HCT116 (cell line): Measurements from ENCODE around the gene PAGR1. TPM values are rescaled to one million over a fixed set of nuclear protein-coding genes. Genes with fewer than 3 reads are reported as not detected.
A peak's percentile ranks its signal among the peaks of the same experiment; 100 is the strongest.

Experiments used
- ATAC-seq: fragments of 200-7000 bp; cut with Tn5 transposase; 2 replicates; pipeline ENCODE4 v1.9.1; 2020; ENCODE audit warnings: mild to moderate bottlenecking, moderate library complexity
- BruUV-seq: library from RNA; stranded (reverse); fragments of 400-500 nt; replicated peaks from 2 replicates; lab custom pipeline; 2021; lab: Mats Ljungman, UMichigan
- CTCF ChIA-PET: fragments of 300-600 bp; sonication (Branson Sonifier 250); formaldehyde crosslinking; loops from one replicate; lab custom pipeline; 2021; ENCODE audit warnings: antibody characterized with exemption; lab: Charles Lee
- POLR2A ChIA-PET: fragments of 300-600, 350-600 bp; sonication (Branson Sonifier 250); formaldehyde crosslinking; loops from one replicate; lab custom pipeline; 2021; ENCODE audit warnings: antibody characterized with exemption; lab: Charles Lee
- RAD21 ChIA-PET, 2 experiments: fragments of 300-600 bp; sonication (Branson Sonifier 250); formaldehyde crosslinking; loops; one replicate each; lab custom pipeline; 2023; ENCODE audit warnings: low total read pairs in 2 of 2; ENCODE audit not compliant: uncharacterized antibody in 2 of 2, unreplicated experiment in 2 of 2, low non-redundant PET in 1 of 2; lab: Charles Lee
- DNase-seq: peaks from one replicate; pipeline ENCODE4 v3.0.0-alpha.2; 2010; ENCODE audit warnings: low read depth, low spot score
- H2AFZ ChIP-seq: fragments of 200-600 bp; shearing (Covaris generic), sonication (generic); 2 replicates; pipeline ENCODE4 v1.6.1; 2017; ENCODE audit warnings: low read depth, mixed run types, mixed read lengths, antibody characterized with exemption, low read length; ENCODE audit not compliant: poor library complexity, severe bottlenecking
- H3K27ac ChIP-seq: 2 replicates; pipeline ENCODE4 v1.5.1; 2012; ENCODE audit warnings: low read depth, low read length
- H3K27me3 ChIP-seq: fragments of 200-600 bp; sonication (generic); 2 replicates; pipeline ENCODE4 v1.6.1; 2016; ENCODE audit warnings: mixed run types, low read length, mixed read lengths; ENCODE audit not compliant: insufficient read depth
- H3K36me3 ChIP-seq, 2 experiments: fragments of 200-500 bp in 1 of 2; fragments of 200-600 bp in 1 of 2; sonication (Bioruptor generic) in 1 of 2; sonication (generic) in 1 of 2; 2 replicates each; pipeline versions ENCODE4 v1.5.1 to v1.6.1; 2014 to 2016; ENCODE audit warnings: low read length in 2 of 2, inconsistent platforms in 1 of 2, mixed read lengths in 1 of 2, mixed run types in 1 of 2; ENCODE audit not compliant: insufficient read depth in 2 of 2, control insufficient read depth in 1 of 2
- H3K4me1 ChIP-seq, 2 experiments: fragments of 200-600 bp in 1 of 2; sonication (generic) in 1 of 2; 2 replicates each; pipeline versions ENCODE4 v1.5.1 to v1.6.1; 2012 to 2017; ENCODE audit warnings: low read length in 2 of 2, inconsistent platforms in 1 of 2, mild to moderate bottlenecking in 1 of 2, mixed read lengths in 1 of 2, mixed run types in 1 of 2, moderate library complexity in 1 of 2; ENCODE audit not compliant: insufficient read depth in 2 of 2, control insufficient read depth in 1 of 2
- H3K4me2 ChIP-seq: fragments of 200-600 bp; sonication (generic); 2 replicates; pipeline ENCODE4 v1.6.1; 2017; ENCODE audit warnings: mixed run types, low read length, mixed read lengths
- H3K4me3 ChIP-seq, 2 experiments: fragments of 200-600 bp in 1 of 2; sonication (generic) in 1 of 2; replicated peaks in 1 of 2; 2 replicates each; pipeline ENCODE4 v1.5.1; 2011 to 2016; ENCODE audit warnings: low read length in 2 of 2, control low read depth in 1 of 2, low read depth in 1 of 2, mild to moderate bottlenecking in 1 of 2, mixed read lengths in 1 of 2, mixed run types in 1 of 2
- H3K79me2 ChIP-seq: fragments of 200-600 bp; sonication (generic); 2 replicates; pipeline ENCODE4 v1.6.1; 2017; ENCODE audit warnings: mild to moderate bottlenecking, mixed run types, low read length, moderate library complexity, mixed read lengths; ENCODE audit not compliant: insufficient read depth
- H3K9ac ChIP-seq: fragments of 200-600 bp; sonication (generic); 2 replicates; pipeline ENCODE4 v1.6.1; 2016; ENCODE audit warnings: low read length, mixed read lengths
- H3K9me2 ChIP-seq: fragments of 200-600 bp; sonication (generic), shearing (Covaris generic); 2 replicates; pipeline ENCODE4 v1.6.1; 2017; ENCODE audit warnings: mixed run types, mild to moderate bottlenecking, moderate library complexity; ENCODE audit not compliant: insufficient read depth
- H3K9me3 ChIP-seq, 2 experiments: fragments of 200-500 bp in 1 of 2; fragments of 200-600 bp in 1 of 2; sonication (Bioruptor generic) in 1 of 2; sonication (generic) in 1 of 2; 2 replicates each; pipeline ENCODE4 v1.6.1; 2014 to 2017; ENCODE audit warnings: low read length in 2 of 2, mixed read lengths in 2 of 2, inconsistent platforms in 1 of 2, low read depth in 1 of 2, mild to moderate bottlenecking in 1 of 2, mixed run types in 1 of 2, moderate library complexity in 1 of 2; ENCODE audit not compliant: control insufficient read depth in 1 of 2, insufficient read depth in 1 of 2
- H4K20me1 ChIP-seq: fragments of 200-600 bp; sonication (generic), shearing (Covaris generic); 2 replicates; pipeline ENCODE4 v1.6.1; 2017; ENCODE audit warnings: mixed run types, mild to moderate bottlenecking, moderate library complexity; ENCODE audit not compliant: insufficient read depth
- CEBPB ChIP-seq: IDR thresholded peaks from 2 replicates; pipeline ENCODE4 v1.6.1; 2012; ENCODE audit warnings: low read depth
- RAD21 ChIP-seq: IDR thresholded peaks from 2 replicates; pipeline ENCODE4 v1.6.1; 2012; ENCODE audit warnings: low read depth, mild to moderate bottlenecking
- SP1 ChIP-seq: IDR thresholded peaks from 2 replicates; pipeline ENCODE4 v1.6.1; 2012; ENCODE audit warnings: low read depth
- TCF7L2 ChIP-seq: IDR thresholded peaks from 2 replicates; pipeline ENCODE4 v1.7.0; 2011; ENCODE audit warnings: borderline replicate concordance, inconsistent platforms; ENCODE audit not compliant: insufficient read depth, insufficient read length; ENCODE audit errors: extremely low read depth
- YY1 ChIP-seq: IDR thresholded peaks from 2 replicates; pipeline ENCODE4 v1.6.1; 2011; ENCODE audit warnings: low read length, low read depth, moderate library complexity, mild to moderate bottlenecking; ENCODE audit not compliant: insufficient replicate concordance; ENCODE audit errors: extremely low read depth
- intact Hi-C: fragments of 100-400 bp; cut with micrococcal nuclease; formaldehyde crosslinking; loops from 2 replicates; pipeline ENCODE4 v1.10.0; 2022
- total RNA-seq: library from RNA; stranded (reverse); gene quantifications from one replicate; pipeline ENCODE4 v1.2.1, GENCODE V29; 2021; ENCODE audit not compliant: unreplicated experiment
- TF ChIP-seq, protein P1 (sequence below), 3 experiments: fragments of 200-600 bp in 1 of 3; sonication (generic) in 1 of 3; IDR thresholded peaks in 2 of 3; conservative IDR thresholded peaks in 1 of 3; 2 replicates each; pipeline ENCODE4 v1.5.1; 2012 to 2017; ENCODE audit warnings: low read depth in 2 of 3, low read length in 2 of 3, antibody characterized with exemption in 1 of 3, borderline replicate concordance in 1 of 3, control low read depth in 1 of 3, mild to moderate bottlenecking in 1 of 3, mixed read lengths in 1 of 3, mixed run types in 1 of 3, moderate library complexity in 1 of 3; ENCODE audit not compliant: insufficient read depth in 1 of 3

PAGR1 gene
- total RNA-seq, 1 experiment from 2014 or later: 28.9 TPM

DNA sequence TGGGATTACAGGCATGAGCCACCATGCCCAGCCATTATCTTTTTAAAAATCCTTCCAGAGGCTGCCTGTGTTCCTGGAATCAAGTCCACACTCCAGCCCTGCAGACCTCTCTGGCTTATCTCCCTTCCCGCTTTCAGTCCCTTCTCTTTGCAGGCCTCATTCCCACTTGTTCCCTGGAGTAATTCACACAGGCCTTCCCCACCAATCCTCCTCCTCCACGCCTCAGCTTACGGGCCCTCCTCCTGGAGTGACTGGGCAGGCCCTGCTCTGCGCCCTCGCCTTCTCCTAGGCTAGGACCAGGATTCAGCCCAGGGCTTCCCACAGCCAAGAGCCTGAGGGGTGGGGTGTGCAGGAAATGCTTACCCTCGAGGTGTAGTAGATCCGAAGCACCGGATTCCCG is 44.3 kb downstream of the PAGR1 start (continued):
- no peak for TF ChIP-seq TCF7L2
- TF ChIP-seq YY1: no peak
- no peak for TF ChIP-seq CEBPB
- no peak for TF ChIP-seq SP1

DNA sequence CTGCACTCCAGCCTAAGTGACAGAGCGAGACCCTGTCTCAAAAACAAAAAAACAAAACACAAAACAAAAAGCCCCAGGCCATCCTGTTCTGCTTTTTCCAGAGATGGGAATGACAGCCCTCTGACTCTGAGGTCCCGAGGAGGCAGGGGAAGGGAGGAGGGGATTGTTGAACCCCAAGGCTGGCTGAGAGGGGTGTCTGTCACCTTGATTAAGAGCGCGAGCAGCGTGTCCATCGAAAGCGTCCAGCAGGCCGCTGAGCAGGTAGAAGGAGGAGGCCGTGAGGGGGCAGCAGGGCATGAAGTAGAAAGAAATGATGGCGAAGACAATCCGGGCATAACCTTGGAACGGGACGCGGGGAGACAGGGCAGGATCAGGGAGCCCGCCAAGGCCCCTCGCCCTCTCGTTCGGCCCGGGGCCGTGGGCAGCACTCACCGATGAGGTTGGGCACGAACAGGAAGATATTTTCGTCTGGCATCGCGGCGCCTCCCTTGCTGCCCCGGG is 46.5 kb downstream of the PAGR1 start:
- H3K27me3 ChIP-seq: no peaks in the 10 kb centered on the region
- no peak overlapping the region for H2AFZ ChIP-seq
- no peaks in the 10 kb centered on the region for H3K9me2 ChIP-seq
- intact Hi-C loops: loop anchor here (5.0 kb wide), 1 partner anchor 45 kb away; the partner anchor contains the start of gene PAGR1
- peak overlapping the region; percentile 80 for H3K27ac ChIP-seq
- no TSS peak for BruUV-seq
- ChIA-PET RAD21 (no interaction called here), CTCF (interaction anchor here (1.7 to 3.0 kb wide), 2 partner anchors 14 to 46 kb away, joined by 4 to 19 read pairs; no protein-coding TSS in a partner anchor), POLR2A (interaction anchor here (1.3 kb wide), 1 partner anchor 157 kb away, joined by 3 read pairs; no protein-coding TSS in a partner anchor)
- peak overlapping the region; percentile 77 for H3K4me2 ChIP-seq
- H3K9me3 ChIP-seq: no peaks in the 10 kb centered on the region
- H3K79me2 ChIP-seq: peaks cover 20% of the 10 kb centered on the region
- peak overlapping the region; percentile 85 to 89 for H3K4me3 ChIP-seq
- H4K20me1 ChIP-seq: no peaks in the 10 kb centered on the region
- TF ChIP-seq, protein P1, sequence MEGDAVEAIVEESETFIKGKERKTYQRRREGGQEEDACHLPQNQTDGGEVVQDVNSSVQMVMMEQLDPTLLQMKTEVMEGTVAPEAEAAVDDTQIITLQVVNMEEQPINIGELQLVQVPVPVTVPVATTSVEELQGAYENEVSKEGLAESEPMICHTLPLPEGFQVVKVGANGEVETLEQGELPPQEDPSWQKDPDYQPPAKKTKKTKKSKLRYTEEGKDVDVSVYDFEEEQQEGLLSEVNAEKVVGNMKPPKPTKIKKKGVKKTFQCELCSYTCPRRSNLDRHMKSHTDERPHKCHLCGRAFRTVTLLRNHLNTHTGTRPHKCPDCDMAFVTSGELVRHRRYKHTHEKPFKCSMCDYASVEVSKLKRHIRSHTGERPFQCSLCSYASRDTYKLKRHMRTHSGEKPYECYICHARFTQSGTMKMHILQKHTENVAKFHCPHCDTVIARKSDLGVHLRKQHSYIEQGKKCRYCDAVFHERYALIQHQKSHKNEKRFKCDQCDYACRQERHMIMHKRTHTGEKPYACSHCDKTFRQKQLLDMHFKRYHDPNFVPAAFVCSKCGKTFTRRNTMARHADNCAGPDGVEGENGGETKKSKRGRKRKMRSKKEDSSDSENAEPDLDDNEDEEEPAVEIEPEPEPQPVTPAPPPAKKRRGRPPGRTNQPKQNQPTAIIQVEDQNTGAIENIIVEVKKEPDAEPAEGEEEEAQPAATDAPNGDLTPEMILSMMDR (IDR thresholded peaks at IDR 0.05 in 2 of 3, conservative IDR thresholded peaks at IDR 0.05 in 1 of 3; ENCODE audit: borderline replicate concordance in 1 of 3, insufficient read depth in 1 of 3, low read depth in 2 of 3, low read length in 2 of 3): 0 out of 6 replicates have a peak, but pooled peaks of 1 of the 3 experiments have one; percentile 15
- no peak for TF ChIP-seq SP1
- TF ChIP-seq RAD21: peak; percentile 32; the same call in 1 of the 2 replicates
- TF ChIP-seq, all 23 proteins: peak for 2
- Histone ChIP-seq H3K9ac (peak overlapping the region; percentile 78), H3K36me3 (peaks cover 10 to 17% of the 10 kb centered on the region in 2 experiments), H3K4me1 (peaks cover 0 to 15% of the 10 kb centered on the region in 2 experiments; a peak in 3 of 4 replicates)
- 0 out of 2 replicates have a peak, but pooled peaks have one; percentile 1 for ATAC-seq
- DNase-seq: no peak
